DND-41 (cell line): ENCODE results near the gene RASSF7.

ENCODE experiments used
- EZH2 ChIP-seq: IDR thresholded peaks from 3 replicates; pipeline ENCODE4 v1.6.1; 2012; ENCODE audit warnings: borderline replicate concordance, low read depth, mild to moderate bottlenecking, moderate library complexity, low read length, inconsistent platforms; ENCODE audit not compliant: severe bottlenecking
- TF ChIP-seq, protein P1 (sequence below): IDR thresholded peaks from 2 replicates; pipeline ENCODE4 v1.5.1; 2012; ENCODE audit warnings: borderline replicate concordance, low read length, moderate library complexity, mild to moderate bottlenecking; ENCODE audit not compliant: poor library complexity, severe bottlenecking; ENCODE audit errors: extremely low read depth

DNA sequence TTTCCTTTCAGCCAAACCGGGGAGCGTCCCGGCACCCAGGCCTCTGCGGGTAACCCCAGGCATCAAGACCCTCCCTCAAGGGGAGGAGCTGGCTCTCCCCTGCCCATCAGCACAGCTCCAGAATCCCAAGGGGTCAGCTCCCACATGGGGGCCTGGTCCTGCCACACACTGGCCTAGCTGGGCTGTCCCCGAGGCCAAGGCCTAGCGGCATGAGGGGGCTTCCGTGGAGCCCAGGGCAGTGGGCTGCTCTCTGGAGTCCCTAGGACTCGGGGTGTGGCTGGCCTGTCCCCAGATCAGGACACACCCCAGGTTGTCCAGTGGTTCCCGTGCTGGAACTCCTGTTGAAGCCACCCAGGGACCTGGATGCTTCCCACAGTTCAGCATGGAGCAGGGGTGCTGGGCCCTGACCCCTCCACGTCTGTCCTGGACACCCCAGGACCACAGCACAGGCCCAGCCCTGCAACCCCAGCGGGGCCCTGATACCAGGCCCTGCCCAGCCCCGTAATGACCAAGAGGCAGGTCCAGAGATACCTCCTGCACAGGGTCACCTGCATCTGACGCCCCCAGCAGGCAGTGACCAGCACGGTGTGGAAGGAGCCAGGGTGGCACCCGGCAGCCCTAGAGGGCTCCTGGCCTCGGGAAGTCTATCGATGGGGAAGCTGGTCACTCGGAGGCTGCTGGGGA, 30.9 kb upstream of the RASSF7 start:
- no peak for TF ChIP-seq EZH2
- TF ChIP-seq, protein P1, sequence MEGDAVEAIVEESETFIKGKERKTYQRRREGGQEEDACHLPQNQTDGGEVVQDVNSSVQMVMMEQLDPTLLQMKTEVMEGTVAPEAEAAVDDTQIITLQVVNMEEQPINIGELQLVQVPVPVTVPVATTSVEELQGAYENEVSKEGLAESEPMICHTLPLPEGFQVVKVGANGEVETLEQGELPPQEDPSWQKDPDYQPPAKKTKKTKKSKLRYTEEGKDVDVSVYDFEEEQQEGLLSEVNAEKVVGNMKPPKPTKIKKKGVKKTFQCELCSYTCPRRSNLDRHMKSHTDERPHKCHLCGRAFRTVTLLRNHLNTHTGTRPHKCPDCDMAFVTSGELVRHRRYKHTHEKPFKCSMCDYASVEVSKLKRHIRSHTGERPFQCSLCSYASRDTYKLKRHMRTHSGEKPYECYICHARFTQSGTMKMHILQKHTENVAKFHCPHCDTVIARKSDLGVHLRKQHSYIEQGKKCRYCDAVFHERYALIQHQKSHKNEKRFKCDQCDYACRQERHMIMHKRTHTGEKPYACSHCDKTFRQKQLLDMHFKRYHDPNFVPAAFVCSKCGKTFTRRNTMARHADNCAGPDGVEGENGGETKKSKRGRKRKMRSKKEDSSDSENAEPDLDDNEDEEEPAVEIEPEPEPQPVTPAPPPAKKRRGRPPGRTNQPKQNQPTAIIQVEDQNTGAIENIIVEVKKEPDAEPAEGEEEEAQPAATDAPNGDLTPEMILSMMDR: no peak
